COR-L47 (cell line): ENCODE measurements around the gene FXN.
"Not testable (repeated sequence)": the region's sequence is repeated elsewhere in the genome, so short reads cannot be mapped to it uniquely, and the experiment has no call there.

Experiments used
- DNase-seq: peaks from one replicate; lab custom pipeline; 2025; lab: John Stamatoyannopoulos, UW

The FXN gene

GRCh38 chr9:69035438-69036308, at the start of gene FXN:
TSS of gene FXN (plus strand) at chr9:69035752. CDS start at chr9:69035783, 31 bp downstream.
- DNase-seq, result peak; percentile 52

- DNase-seq, result not testable (repeated sequence)
These were observed 48.6 kb upstream of the FXN start for GRCh38 chr9:68986949-68987348.

GRCh38 chr9:68991457-68991856, 44.1 kb upstream of the FXN start:
- DNase-seq, result no peak

GRCh38 chr9:68995776-68996175, 39.8 kb upstream of the FXN start:
- no peak for DNase-seq

- no peak for DNase-seq
These were observed 39.1 kb upstream of the FXN start for GRCh38 chr9:68996462-68996861.

GRCh38 chr9:68997666-68998065, 37.9 kb upstream of the FXN start:
- no peak for DNase-seq

- no peak for DNase-seq
These were observed 37.2 kb upstream of the FXN start for GRCh38 chr9:68998385-68998784.

- DNase-seq, result no peak
These were observed 36.7 kb upstream of the FXN start for GRCh38 chr9:68998812-68999211.

- DNase-seq, result peak; percentile 77
These were observed 36.0 kb upstream of the FXN start for GRCh38 chr9:68999393-69000105.

- no peak for DNase-seq
These were observed 33.6 kb upstream of the FXN start for GRCh38 chr9:69001921-69002320.

- no peak for DNase-seq
These were observed 32.5 kb upstream of the FXN start for GRCh38 chr9:69003051-69003450.

GRCh38 chr9:69004836-69005235, 30.7 kb upstream of the FXN start:
- no peak for DNase-seq

GRCh38 chr9:69009708-69010107, 25.8 kb upstream of the FXN start:
- DNase-seq, result no peak

- DNase-seq, result no peak
These were observed 22.7 kb upstream of the FXN start for GRCh38 chr9:69012696-69013381.

- no peak for DNase-seq
These were observed 22.2 kb upstream of the FXN start for GRCh38 chr9:69013382-69013727.

GRCh38 chr9:69014013-69014412, 21.5 kb upstream of the FXN start, which contains the start of gene PRKACG:
TSS of gene PRKACG (minus strand) at chr9:69014113. CDS start at chr9:69014092, 21 bp downstream.
- no peak for DNase-seq

GRCh38 chr9:69016191-69017096, 19.1 kb upstream of the FXN start:
- DNase-seq, result no peak

- no peak for DNase-seq
These were observed 16.8 kb upstream of the FXN start for GRCh38 chr9:69018737-69019136.

- no peak for DNase-seq
These were observed 15.7 kb upstream of the FXN start for GRCh38 chr9:69019808-69020207.

GRCh38 chr9:69020301-69021145, 15.0 kb upstream of the FXN start:
- DNase-seq, result no peak

- no peak for DNase-seq
These were observed 11.9 kb upstream of the FXN start for GRCh38 chr9:69023650-69024049.
